Endothelial cell of hepatic sinusoid (primary cell): ENCODE measurements around the gene DOK7.
"Not testable (repeated sequence)": the region's sequence is repeated elsewhere in the genome, so short reads cannot be mapped to it uniquely, and the experiment has no call there.

Source experiments
- in situ Hi-C: cut with HindIII; loops from 2 replicates; pipeline ENCODE4 v1.10.0; 2017; ENCODE audit warnings: low sequenced_read_pairs

Gene DOK7

DNA sequence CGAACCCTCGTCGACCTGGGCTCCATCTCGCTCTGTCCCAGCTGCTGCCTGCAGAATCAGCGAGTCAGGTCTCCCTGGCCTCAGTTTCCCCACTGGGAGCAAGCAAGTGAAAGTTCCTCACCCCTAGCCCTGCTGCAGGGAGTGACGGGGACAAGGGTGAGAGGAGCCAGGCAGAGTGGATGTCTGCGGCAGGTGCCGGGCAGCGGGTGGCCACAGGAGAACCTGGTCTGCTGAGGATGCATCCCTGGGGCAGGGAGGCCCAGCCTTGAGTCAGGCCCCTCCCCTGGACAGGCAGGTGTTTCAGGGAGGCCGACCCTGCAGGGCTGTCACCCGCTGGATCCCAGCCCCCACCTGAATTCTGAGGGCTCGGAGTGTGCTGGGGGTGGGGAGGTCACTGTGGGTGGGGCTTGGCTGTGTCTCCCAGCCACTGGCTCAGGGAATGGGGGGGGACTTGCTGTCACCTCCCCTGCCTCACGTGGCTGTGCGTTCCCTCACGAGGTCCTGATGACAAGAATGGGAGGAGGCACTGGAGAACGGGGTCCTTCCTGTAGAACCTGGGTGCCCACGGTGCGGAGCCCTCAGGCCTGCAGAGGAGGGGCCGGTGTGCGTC lies 35.9 kb downstream of the DOK7 start:
- in situ Hi-C loops: no loop called here

DNA sequence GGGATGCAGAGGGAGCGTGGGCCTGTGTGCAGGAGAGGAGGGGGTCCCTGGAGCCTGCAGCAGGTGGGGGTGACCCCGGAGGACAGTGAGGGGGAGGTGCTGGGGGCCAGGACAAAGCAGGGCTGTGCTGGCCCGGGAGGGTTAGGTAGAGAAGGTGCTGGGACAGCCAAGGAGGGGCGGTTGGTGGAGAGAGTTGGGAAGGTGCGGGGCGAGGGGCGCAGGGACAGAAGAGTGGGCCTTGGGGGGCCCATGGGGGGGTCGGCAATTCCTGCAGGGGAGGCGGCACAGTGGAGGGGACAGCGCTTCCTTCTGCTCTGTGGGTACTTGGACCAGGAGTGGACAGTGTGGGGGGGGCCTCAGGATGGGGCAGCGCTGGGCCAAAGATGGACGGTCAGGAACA lies 36.6 kb downstream of the DOK7 start:
- in situ Hi-C loops: no loop called here

DNA sequence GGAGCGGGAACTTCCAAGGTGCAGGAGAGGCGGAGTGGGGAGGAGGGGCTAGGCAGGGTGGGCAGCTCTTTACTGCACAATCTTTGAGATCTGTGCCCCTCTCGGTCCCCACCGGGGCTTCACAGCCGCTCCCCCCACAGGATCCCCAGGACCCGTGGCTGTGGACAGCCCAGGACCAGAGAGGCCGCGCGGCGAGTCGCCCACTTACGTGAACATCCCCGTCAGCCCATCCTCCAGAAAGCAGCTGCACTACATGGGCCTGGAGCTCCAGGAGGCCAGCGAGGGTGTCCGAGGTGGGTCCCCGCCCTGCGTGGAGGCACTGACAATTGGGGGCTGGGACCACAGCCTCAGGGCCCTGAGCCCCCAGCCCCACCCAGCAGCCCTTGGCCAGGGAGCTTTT lies 37.0 kb downstream of the DOK7 start:
- in situ Hi-C loops: no loop called here

DNA sequence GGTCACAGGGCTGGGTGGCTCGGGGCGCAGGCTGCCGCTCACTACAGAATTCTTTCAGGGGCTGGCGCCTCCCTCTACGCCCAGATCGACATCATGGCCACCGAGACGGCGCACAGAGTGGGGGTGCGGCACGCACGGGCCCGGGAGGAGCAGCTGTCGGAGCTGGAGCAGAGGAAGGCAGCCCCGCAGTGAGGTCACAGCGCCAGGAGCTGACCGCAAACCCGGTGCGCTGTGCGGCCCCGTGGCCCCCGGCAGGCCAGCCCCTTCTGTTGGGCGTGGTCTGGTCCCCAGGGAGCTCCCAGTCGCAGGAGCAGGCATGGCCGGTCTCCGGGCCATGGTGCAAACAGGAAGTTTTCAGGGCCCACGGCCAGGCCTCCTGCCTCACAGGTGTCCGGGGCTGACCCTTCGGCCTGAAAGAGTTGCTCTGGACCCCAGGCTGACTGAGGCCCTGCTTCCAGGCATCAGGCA lies 37.6 kb downstream of the DOK7 start:
- in situ Hi-C loops: no loop called here

DNA sequence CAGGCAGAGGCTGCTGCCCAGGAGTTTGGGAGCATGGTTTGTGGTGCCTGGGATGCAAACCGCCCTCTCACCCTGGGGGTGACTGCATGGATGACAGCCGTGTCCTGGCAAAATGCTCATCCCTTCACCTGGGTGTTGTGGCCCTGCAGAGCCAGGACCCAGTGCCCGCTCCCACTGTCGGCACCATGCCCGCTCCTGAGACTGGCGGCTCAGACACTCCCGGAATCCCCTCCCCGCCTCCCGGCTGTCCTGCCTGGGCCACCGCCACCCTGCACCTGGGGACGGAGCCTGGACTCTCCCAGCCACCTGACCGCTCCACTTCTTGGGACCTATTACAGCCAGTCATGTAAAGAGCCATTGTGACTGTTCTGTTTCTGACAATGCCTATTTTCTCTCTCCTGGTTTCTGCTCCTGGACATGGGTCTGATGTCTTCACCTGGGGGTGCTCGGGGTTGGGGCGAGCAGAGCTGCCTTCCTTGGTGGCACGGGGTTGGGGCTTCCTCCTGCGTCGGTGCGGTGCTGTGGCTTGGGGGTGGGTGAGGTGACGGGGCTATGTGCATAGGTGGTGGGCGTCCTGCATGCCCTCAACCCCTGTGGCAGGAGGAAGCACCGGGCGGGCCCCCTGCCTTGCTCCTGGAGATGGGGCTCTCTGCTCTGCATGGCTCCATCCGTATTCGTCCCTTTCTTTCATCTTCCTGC lies 38.2 kb downstream of the DOK7 start:
- in situ Hi-C loops: no loop called here

DNA sequence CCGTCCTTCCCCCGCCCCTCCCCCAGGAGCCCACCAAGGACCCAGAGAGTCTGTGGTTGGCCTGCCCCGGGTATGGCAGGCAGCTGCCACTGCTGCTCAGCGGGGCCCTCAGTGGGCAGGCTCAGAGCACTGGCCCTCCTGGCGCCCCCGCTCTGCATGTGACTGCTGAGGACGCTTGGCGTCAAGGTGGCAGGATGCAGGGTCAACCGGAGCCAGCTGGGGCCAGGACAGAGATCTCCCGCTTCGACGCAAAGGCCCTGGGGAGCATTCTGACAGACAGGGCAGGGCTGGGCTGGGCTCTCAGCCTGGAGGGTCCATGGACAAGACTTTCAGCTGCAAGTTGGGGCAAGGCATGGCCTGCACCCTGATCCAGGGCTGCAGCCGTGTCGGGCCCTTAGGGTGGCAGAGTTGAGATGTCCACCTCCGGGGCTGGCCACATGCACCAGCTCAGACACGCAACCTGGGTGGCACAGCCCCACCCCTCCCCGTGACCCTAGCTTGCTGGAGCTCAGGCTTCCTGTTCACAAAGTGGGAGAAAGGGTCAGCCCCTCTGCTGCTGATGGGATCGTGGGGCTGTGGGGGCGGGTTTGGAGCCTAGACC lies 38.8 kb downstream of the DOK7 start:
- in situ Hi-C loops: no loop called here

- in situ Hi-C loops: no loop called here
Observed at GRCh38 chr4:3502941-3503936, 40.1 kb downstream of the DOK7 start.

DNA sequence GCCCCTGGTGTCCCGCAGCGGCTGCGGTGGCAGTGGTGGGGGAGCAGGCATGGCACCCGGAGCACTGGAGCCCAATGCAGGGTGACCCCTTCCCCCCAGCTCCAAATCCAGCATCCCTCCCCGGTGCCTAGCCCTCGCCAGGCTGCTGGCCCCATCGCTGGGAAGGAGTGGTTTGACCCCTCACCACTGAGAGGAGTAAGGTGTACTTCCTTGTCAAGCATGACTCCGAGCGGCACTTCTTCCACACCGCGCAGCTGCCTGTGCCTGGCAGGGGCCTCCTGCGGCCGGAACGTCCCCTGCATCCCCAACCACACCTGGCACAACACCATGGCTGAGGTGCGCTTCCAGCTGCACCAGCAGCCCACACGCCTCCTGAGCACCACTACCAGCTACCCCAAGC lies 42.1 kb downstream of the DOK7 start:
- in situ Hi-C loops: no loop called here

DNA sequence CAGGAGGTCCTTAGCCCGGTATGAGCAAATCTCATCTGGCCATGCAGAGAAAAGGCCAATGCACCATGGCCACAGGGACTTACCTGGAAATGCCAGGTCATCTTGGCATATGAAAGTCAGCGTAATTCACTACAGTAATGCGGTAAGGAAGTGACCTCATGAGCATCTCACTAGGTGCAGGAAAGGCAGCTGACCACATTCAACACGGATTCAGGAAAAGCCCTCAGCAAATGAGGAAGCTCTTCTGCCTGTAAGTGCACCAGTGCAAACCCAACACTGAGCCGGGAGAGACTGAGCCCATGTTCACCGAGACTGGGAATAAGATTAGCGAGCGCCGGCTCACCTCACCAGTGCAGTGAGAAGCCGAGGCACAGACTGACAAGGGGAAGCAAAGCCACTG lies 45.4 kb downstream of the DOK7 start:
- in situ Hi-C loops: no loop called here

DNA sequence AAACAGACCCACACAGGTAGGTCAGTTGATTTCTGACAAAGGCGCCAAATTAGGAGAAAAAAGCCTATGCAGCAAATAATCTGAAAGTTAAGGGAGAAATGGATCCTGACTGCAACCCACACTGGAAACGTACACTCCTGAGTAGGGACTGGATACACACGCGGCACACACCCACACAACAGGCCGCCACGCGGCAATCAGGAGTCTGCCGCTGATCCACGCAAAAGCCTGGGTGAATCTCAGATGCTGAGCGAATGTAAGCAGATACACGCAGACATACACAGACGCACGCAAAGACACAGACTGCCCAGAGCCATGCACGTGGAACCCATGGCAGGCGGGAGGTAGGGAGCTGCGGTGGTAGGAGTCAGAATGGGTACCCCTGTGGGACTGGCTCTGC lies 47.4 kb downstream of the DOK7 start:
- in situ Hi-C loops: no loop called here

GRCh38 chr4:3511187-3511586 lies 48.1 kb downstream of the DOK7 start:
- in situ Hi-C loops: no loop called here

DNA sequence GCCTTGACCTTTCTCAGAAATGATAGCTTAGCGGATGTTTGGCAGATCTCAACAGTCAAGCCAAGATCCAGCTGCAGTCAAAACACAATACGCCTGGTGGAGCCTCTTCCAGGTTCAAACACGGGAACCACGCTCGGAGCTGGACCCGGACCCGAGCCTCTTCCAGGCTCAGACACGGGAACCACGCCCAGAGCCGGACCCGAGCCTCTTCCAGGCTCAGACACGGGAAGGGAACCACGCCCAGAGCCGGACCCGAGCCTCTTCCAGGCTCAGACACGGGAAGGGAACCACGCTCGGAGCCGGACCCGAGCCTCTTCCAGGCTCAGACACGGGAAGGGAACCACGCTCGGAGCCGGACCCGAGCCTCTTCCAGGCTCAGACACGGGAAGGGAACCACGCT lies 48.5 kb downstream of the DOK7 start:
- in situ Hi-C loops: not testable (repeated sequence)

GRCh38 chr4:3512279-3512678 lies 49.2 kb downstream of the DOK7 start:
- in situ Hi-C loops: no loop called here

- in situ Hi-C loops: no loop called here
Observed at GRCh38 chr4:3512719-3513118, 49.6 kb downstream of the DOK7 start.

DNA sequence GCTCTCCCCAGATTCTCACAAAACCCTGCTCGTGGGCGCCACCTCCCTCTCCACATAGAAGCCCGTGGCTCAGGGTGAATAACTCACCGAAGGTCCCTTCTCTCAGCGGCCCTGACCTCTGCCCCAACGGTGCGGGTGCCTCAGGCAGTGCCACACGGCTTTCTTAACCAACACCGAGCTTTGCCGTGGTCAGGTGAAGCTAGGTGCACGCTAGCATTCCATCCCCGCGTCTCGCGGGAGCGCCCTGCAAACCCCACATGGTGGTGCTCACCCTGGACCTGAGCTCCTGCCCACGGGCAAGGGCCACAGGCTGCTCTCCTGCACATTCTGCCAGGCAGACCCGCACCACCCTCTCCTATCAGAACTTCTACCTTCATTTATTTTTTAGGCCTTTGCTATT lies 50.7 kb downstream of the DOK7 start:
- in situ Hi-C loops: no loop called here

DNA sequence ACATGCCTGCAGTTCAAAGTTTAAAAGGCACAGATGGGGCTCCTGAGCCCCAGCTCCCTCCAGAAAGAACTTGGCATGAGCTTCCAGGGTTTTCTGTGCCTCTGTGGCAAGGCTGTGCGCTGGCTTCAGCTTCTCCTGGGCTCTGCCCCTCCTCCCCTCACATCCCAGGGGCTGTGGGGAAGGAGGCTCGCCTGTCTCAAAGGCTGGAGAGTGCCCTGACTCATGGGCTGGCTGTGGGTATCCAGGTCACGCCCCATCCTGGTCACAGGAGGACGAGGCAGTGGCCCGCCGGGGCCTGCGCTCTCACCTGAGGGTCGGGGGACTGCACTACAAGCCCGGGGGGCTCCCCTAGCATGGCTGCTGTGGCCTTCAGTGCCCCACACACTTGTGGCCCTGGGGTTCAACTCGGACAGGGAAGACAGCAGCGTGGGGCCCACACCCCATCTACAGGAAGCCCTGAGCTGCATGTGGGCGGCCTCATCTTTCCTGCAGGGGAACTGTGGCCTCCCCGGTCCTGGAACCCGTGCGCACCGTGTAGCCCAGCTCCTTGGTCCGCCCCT lies 51.2 kb downstream of the DOK7 start:
- in situ Hi-C loops: no loop called here

- in situ Hi-C loops: no loop called here
Observed at GRCh38 chr4:3514806-3515501, 51.8 kb downstream of the DOK7 start.

GRCh38 chr4:3515646-3516045 lies 52.5 kb downstream of the DOK7 start:
- in situ Hi-C loops: no loop called here

DNA sequence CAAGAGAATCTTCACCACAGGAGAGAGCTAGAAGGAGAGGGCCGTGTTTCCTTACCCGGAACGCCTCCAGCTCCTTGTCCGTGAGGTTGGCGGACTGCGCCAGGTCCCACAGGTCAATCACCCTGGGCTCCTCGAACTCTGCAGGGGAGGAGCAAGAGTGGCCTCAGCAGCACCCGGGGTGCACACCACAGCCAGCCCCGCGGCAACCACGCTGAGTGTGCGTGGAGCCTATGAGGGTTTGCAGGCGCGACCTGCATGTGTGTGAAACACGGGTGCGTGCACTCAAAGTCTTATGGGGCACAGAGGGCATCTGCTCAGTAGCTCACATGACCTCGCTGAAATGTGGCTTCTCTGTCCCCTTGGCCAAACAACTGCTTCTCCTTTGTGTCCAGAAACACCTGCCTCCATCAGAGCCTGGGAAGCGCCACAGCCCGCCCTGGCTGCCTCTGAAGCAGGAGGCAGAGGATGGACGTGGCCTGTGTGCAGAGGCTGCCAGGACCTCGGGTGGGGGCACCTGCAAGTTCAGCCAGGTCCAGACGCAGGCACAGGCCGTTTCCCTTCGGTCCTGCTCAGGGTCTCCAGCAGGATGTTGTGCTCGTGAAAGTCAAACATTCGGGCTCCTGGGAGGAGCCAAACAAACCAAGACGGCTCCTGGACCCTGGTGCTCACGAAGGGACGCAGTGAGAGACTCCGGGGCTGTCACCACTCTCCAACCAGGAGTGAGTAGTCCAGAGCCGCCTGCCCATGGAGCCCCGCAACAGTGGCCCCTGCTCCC lies 53.1 kb downstream of the DOK7 start:
- in situ Hi-C loops: no loop called here
